Measurements from ENCODE around the gene AGBL4.

AGBL4 gene

GRCh38 chr1:49185450-49185980 is 838.2 kb downstream of the AGBL4 start:
- no peak for DNase-seq (ENCODE audit: low spot score)

DNA sequence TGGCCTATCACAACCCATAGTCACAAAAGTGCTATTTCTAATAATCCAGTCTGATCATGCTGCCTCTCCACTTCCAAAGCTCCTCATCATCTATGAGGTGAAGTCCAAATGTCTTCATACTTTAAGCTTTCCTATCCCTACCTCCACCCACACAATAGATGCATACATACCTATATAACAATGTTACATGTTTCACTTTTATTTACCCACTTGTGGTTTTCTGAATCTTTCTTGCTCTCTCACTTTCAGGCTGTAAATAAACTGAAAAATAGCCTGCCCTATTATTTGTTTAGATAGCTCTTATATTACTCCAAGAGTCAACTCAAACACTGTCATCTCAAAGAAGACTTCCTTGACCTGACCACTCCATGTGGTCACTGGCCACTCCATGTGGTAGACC is 840.3 kb downstream of the AGBL4 start:
- no peak for DNase-seq (ENCODE audit: low spot score)

DNA sequence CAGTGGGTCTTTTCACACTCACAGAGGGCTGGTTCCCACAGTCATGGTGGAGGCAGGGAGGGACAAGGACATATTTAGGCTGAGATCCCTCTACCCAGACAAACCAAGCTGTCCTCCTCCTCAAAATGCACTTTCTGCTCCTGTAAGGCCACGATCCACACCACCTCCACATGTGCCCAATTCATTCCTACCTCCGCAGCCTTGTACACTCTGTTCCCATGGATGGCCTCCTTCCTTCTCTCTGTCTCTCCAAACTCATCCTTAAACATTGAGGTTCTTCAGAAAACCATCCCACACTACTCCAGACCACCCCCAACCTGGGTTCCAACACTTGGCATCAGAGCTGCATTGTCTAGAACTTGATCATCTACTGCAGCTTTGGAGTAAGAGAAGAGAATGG is 842.7 kb downstream of the AGBL4 start:
- no peak for DNase-seq (ENCODE audit: low spot score)

GRCh38 chr1:49171941-49172593 is 851.7 kb downstream of the AGBL4 start:
- DNase-seq (ENCODE audit: low spot score) = no peak

GRCh38 chr1:49166031-49166430 is 857.7 kb downstream of the AGBL4 start:
- no peak for DNase-seq (ENCODE audit: low spot score)

DNA sequence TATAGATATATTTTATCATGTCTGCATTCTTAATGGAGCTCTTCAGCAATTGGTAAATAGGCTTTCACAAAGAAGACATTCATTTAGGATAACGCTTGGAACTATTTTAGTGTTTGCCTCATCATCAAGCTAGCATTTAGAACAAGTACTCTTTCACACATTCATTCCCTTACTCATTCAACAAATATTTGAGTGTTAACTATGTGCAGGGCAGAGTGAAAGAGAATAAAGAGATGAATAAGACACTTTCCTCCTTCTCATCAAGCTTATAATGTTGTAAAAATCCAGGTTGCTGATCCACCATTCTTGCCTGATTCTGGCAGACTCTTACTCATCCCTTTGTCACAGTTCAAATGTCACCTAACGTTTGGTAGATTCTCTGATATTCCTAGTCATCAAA is 860.7 kb downstream of the AGBL4 start:
- DNase-seq (ENCODE audit: low spot score) = peak; percentile 97

DNA sequence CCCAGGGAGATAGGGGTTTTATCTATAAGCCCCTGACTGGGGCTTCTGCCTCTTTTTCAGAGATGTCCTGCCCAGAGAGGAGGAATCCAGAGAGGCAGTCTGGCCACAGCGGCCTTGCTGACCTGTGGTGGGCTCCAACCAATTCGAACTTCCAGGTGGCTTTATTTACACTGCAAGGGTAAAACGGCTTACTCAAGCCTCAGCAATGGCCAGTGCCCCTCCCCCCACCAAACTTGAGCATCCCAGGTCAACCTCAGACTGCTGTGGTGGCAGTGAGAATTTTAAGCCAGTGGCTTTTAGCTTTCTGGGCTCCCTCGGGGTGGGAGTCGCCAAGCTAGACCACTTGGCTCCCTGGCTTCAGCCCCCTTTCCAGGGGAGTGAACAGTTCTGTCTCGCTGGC is 863.1 kb downstream of the AGBL4 start:
- no peak for DNase-seq (ENCODE audit: low spot score)

GRCh38 chr1:49136738-49137251 is 887.0 kb downstream of the AGBL4 start:
- DNase-seq (ENCODE audit: low spot score) = no peak

DNA sequence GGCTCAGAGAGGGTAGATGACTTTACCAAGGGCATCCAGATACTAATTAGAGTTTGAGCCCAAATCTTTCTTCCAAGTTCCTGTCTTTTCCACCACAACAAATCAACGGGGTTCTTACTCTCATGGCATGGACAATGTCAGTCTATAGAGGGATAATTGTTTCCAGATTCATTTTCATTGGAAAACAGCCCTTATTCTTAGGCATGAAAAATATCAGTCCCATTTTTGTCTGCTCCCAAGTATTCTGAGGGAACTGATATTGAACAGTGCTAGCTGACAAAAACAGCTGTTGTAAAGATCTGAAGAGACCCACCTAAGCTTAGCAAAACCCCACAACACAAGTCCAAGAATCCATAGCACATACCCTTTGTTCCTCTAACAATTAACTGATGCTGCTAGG is 898.0 kb downstream of the AGBL4 start:
- no peak for DNase-seq (ENCODE audit: low spot score)

DNA sequence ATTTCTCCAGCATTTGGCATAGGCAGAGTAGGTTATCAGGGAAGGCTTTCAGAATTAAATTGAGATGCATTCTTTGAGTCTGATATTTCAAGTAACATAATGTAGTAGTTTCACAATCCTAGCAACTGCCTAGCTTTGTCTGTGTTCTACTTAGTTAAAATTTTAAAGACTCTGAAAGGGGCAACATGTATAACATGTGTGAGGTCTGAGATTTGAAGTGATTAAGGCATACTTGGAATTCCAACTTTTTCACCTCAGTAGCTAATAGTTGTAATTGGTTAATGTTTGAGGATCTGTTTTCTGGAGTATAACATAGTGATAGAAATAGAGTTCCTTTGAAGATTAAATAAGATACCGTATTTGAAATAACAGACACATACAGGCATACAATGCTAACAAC is 911.8 kb downstream of the AGBL4 start:
- peak; percentile 83 for DNase-seq (ENCODE audit: low spot score)

DNA sequence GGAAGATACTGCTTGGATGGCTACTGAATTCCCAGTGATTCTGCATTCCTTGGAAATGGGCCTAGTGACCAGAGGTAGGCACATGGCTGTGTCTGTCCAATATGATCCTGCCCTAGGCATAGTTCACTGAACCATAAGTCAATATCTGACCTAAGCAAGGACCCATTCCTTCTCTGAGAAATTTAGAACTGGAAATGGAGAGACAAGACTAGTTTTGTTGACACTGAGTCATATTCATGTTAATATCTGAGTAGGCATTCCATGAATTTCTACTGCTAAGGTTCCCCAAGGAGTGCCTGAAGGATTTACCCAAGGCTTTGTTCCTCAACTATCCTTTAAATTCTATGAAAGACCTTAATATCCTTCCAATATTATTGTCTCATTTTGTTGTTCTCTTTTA is 917.3 kb downstream of the AGBL4 start:
- DNase-seq (ENCODE audit: low spot score) = peak; percentile 87

- DNase-seq (ENCODE audit: low spot score) = no peak
Observed at GRCh38 chr1:49104575-49104974, 919.2 kb downstream of the AGBL4 start.

GRCh38 chr1:49102752-49103151 is 921.0 kb downstream of the AGBL4 start:
- peak; percentile 96 for DNase-seq (ENCODE audit: low spot score)

DNA sequence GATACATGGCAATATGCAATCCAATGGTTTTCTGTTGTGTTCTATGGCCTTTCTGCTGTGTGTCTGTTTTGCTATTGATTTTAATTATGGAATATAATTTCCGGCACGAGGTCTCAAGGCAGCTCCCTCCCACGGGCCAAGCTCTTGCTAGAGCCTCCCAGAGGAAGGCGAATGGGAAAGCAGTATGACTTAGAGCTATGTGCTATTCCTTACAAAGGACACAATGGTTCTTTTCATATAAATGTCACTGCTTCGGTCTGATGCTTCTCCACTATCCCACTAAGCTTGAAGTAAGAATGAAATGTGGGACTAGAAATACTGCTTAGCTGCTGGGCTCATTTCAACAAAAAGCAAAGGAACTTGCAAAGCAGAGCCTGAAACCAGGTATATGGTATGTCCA is 924.9 kb downstream of the AGBL4 start:
- DNase-seq (ENCODE audit: low spot score) = no peak

DNA sequence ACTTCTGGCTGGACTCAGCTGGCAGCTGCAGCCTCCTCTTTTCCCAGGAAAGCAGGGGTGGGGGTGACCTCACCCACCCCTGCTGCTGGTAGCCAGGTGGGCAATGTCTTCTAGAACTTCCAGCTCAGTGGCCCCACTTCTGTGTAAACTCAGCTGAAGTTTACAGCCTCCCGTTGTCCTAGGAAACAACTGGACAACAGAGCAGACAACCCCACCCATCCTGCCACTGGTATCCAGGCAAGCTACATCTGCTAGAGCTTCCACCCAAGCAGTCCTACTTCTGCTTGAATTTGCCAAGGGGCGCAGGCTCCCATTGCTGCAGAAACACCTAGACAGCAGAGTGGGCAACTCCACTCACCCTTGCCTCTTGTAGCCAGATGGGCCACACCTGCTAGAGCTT is 937.4 kb downstream of the AGBL4 start:
- DNase-seq (ENCODE audit: low spot score) = no peak

- no peak for DNase-seq (ENCODE audit: low spot score)
Observed at GRCh38 chr1:49085079-49085478, 938.7 kb downstream of the AGBL4 start.

DNA sequence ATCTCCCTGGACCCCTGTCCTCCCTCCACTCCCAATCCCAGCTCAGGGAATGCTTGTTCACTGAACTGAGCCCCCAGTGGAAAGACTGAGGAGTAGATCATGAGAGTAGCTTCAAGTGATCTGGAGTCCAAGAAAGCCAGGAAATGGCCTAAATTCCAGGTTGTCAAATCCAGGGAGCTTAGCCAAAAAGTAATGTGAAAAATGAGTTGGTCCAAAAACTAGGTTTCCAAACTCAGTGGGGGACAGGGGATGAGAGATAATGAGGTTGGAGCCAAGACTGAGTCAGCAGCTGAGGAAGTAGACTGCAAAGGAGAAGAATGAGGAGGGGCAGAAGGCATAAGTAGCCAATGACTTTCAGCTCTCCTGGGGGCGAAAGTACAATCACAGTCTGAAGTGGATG is 963.0 kb downstream of the AGBL4 start:
- DNase-seq (ENCODE audit: low spot score) = peak; percentile 90

- no peak for DNase-seq (ENCODE audit: low spot score)
Observed at GRCh38 chr1:49059087-49059486, 964.7 kb downstream of the AGBL4 start.

GRCh38 chr1:49052102-49052501 is 971.7 kb downstream of the AGBL4 start:
- DNase-seq (ENCODE audit: low spot score) = peak; percentile 20

- no peak for DNase-seq (ENCODE audit: low spot score)
Observed at GRCh38 chr1:49051647-49052046, 972.1 kb downstream of the AGBL4 start.

- DNase-seq (ENCODE audit: low spot score) = peak; percentile 83
Observed at GRCh38 chr1:49050041-49050440, 973.7 kb downstream of the AGBL4 start.

GRCh38 chr1:49048188-49048587 is 975.6 kb downstream of the AGBL4 start:
- DNase-seq (ENCODE audit: low spot score) = no peak

DNA sequence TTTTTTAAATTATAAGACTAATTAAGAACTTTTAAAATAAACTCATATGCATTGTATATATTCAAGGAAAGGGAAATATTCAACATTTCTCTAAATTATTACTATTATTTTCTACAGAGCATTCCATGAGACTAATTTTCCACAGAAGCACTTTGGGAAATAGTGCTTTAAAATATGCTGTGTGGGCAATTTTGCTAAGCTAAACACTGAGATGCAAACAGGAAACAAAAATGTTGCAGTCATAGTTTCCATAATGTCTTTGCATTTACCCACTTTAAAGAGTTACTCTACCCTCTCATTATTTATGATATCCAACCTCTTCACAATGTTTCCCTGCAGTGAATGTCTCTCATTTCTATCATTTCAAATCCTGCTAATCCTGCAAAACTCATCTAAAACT is 977.4 kb downstream of the AGBL4 start:
- no peak for DNase-seq (ENCODE audit: low spot score)

GRCh38 chr1:49045371-49045770 is 978.4 kb downstream of the AGBL4 start:
- DNase-seq (ENCODE audit: low spot score) = no peak
